GM10847 (cell line): ENCODE data around the gene CFAP43.

Experiments
- POLR2A ChIP-seq: IDR thresholded peaks from 2 replicates; pipeline ENCODE4 v1.6.1; 2011; ENCODE audit not compliant: insufficient read length; ENCODE audit errors: extremely low read depth

Gene CFAP43

GRCh38 chr10:104201636-104202035, 30.5 kb downstream of the CFAP43 start:
- no peak for TF ChIP-seq POLR2A

- TF ChIP-seq POLR2A, result no peak
Observed at GRCh38 chr10:104199567-104199966, 32.6 kb downstream of the CFAP43 start.

- no peak for TF ChIP-seq POLR2A
Observed at GRCh38 chr10:104197364-104197763, 34.8 kb downstream of the CFAP43 start.

- TF ChIP-seq POLR2A, result no peak
Observed at GRCh38 chr10:104195706-104196105, 36.5 kb downstream of the CFAP43 start.

- no peak for TF ChIP-seq POLR2A
Observed at GRCh38 chr10:104193787-104194186, 38.4 kb downstream of the CFAP43 start.

- TF ChIP-seq POLR2A, result no peak
Observed at GRCh38 chr10:104190695-104191094, 41.5 kb downstream of the CFAP43 start.

GRCh38 chr10:104183682-104184081, 48.5 kb downstream of the CFAP43 start:
- no peak for TF ChIP-seq POLR2A

GRCh38 chr10:104170610-104171254, 61.4 kb downstream of the CFAP43 start:
- TF ChIP-seq POLR2A, result no peak

- TF ChIP-seq POLR2A, result no peak
Observed at GRCh38 chr10:104155591-104155990, 76.6 kb downstream of the CFAP43 start.

- no peak for TF ChIP-seq POLR2A
Observed at GRCh38 chr10:104151737-104152136, 80.4 kb downstream of the CFAP43 start.

- no peak for TF ChIP-seq POLR2A
Observed at GRCh38 chr10:104150139-104150538, 82.0 kb downstream of the CFAP43 start.

- no peak for TF ChIP-seq POLR2A
Observed at GRCh38 chr10:104146882-104147281, 85.3 kb downstream of the CFAP43 start.

GRCh38 chr10:104144931-104145330, 87.2 kb downstream of the CFAP43 start:
- no peak for TF ChIP-seq POLR2A

- TF ChIP-seq POLR2A, result no peak
Observed at GRCh38 chr10:104143829-104144228, 88.3 kb downstream of the CFAP43 start.

GRCh38 chr10:104142081-104142480, 90.1 kb downstream of the CFAP43 start:
- no peak for TF ChIP-seq POLR2A

GRCh38 chr10:104139221-104139620, 92.9 kb downstream of the CFAP43 start:
- no peak for TF ChIP-seq POLR2A

GRCh38 chr10:104138131-104138530, 94.0 kb downstream of the CFAP43 start:
- no peak for TF ChIP-seq POLR2A
